ENCODE measurements around the gene PCDHGC3. TPM values are rescaled to one million over a fixed set of nuclear protein-coding genes. Genes with fewer than 3 reads are reported as not detected.
A peak's percentile ranks its signal among the peaks of the same experiment; 100 is the strongest.

The PCDHGC3 gene
- polyA plus RNA-seq, 4 donors, result 88.8 to 152 (median 118) TPM

DNA sequence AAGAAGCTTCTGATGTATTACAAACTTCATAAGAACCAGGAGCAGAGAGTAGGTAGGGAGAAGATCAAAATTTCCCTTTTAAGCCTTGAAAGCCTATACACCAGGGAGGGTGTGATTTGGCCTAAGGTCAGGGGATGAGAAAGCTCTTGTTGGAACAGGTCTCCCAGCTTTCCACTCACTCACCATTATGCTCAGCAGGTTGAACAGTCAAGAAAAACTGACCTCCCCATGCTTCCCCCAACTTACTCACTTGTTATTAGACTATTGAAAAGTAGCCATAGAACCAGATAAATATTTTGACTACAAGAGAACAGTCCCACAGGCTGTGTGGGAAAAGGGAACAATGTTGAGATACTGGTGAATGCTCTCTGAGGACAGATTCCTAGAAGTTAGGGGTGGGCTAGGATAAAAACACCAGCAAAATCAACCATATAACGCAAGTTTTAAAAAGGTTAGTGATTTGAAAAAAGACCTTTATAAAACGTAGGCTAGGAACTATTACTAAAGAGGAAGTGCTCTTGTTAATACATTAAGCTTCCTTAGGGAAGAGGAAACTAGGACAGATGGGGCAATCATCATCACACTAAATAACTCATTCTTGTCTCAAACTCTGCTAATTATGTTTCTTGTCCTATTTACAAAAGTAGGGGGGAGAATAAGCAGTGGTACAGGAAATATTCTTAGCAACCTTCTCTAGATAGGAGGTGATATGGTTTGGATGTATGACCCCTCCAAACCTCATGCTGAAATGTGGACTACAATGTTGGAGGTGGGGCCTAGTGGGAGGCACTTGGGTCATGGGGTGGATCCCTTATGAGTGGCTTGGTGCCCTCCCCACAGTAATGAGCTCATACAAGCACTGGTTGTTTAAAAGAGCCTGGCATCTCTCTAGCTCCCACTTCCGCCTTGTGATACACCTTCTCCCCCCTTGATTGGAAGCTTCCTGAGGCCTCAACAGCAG is 44.1 kb downstream of the PCDHGC3 start:
- no peak for DNase-seq (ENCODE audit: low read depth in 4 of 4, low spot score in 2 of 4)

DNA sequence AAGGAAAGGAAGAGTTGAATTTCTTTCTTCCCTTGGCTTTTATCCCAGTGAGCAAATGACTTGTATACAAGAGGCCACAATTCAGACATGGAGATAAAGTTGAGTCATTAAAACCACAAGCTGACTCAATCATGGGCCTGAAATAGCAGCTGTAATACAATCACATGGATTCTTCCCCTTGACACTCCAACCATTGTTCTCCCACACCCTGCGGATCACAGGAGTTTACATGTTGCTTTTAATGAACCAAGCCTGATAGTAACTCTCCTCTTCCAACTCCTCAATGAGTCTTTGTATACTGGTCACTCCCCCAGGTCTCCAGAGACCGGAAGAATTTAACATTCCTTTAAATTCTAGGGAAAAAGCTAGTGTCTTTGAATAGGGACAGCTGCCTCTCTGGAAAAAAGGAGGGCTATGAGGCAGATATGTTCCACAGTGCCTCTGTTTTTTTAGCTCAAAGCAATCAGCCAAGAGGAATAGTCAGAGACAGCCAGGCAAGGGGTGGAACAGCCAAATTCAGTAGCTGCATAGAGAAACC is 45.5 kb downstream of the PCDHGC3 start:
- peak in 2 of 4 donors; percentile 69 to 74 for DNase-seq (ENCODE audit: low read depth in 4 of 4, low spot score in 2 of 4)

DNA sequence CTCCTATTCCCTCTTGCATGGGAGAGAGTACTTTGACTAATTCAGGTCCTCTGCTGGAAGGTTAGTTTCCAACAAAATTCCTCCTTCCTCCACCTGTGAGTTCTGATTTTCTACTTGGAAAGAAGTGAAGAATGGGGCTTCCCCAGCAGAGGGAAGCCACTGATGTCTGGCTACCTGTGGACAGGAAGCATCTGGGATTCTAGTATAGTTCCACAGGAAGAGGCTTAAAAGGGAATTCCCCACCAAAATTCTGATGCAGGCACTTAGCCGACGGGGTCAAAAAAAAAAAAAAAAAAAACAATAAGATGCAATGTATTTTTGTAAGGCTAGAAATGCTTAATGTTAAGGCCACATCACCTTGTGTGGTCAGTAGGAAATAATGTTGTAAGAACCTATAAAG is 46.5 kb downstream of the PCDHGC3 start:
- no peak for DNase-seq (ENCODE audit: low read depth in 4 of 4, low spot score in 2 of 4)

DNA sequence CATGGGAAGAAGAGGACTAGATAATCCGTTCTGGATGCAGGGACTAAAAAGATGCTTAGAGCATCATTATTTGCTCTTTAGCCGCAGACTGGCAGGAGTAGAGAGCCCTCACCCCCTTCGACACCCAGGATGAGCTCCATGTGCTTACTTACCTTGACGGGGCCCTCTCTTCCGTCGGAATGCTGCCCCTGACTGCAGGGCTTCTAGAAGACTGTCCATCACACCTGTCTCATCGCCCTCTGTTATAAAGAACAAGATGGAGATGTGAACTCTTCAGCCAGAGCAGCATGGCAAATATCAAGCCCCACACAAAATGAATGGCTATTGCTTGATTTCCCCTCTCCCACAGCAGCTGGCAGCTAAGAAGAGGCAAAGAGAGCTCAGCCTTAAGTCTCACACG is 48.2 kb downstream of the PCDHGC3 start:
- DNase-seq (ENCODE audit: low read depth in 4 of 4, low spot score in 2 of 4), result no peak

DNA sequence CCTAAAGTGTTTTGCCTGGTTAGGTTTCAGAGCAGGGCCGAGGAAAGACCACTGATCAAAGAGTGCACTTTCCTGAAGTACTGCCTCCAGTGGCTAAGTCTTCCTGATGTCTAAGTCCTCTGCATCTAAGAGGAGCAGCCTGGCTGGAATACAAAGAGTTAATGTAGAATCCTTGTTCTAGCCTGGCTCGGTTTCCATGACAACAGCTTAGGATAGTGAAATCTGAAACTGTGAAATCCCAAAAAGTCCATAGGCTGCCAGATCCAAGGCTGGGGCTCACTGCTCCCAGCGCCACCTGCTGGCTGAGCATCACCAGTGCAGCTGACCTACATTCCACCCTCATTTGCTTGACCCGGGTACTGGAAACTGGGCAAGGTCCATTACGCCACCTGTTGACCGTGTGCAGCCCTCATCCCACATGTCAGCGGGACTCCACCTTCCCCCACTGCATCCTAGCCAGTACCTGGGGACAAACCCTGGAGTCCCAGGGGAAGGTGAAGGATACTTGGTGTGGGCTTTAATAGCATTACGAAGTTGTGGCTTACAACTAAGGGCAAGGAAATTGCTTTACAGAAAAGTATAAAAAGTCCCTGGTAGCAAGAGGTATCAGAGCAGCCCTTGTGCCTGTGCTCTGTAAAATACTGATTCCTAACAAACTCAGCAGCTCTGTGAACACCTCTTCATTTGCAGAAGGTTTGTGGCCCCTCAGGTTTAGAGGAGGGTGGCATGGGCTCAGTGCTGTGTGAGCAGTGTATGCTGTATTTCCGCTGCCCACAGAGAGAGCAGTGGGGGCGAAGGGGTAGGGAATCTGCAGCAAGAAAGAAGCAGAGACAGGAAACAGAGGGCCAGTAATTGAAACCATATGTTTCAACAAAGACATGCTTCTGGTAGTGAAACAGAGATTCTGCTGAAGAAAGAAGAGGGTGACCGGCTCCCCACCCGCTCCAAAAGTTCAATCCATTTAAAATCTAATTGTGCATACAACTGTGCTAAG is 49.1 kb downstream of the PCDHGC3 start:
- DNase-seq (ENCODE audit: low read depth in 4 of 4, low spot score in 2 of 4), result peak; percentile 95 to 96 (median 95)

DNA sequence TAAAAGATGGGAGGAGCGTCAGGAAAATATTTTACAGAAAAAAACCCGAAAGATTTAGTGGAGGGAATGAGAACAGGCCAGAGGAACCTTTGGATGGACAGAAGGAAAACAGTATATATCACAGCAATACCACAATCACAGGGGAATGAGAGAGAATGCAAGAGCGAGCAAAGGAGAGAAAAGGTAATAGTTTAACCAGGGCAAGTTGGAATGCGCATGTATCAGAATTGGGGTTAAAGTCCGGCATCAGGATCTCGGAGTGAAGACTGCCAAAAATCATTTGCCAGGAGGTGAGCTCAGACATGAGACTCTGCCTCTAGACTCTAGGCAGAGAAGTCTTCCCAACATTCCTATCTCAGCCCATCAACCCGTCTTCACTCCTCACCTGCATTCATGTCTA is 49.9 kb downstream of the PCDHGC3 start:
- no peak for DNase-seq (ENCODE audit: low read depth in 4 of 4, low spot score in 2 of 4)

DNA sequence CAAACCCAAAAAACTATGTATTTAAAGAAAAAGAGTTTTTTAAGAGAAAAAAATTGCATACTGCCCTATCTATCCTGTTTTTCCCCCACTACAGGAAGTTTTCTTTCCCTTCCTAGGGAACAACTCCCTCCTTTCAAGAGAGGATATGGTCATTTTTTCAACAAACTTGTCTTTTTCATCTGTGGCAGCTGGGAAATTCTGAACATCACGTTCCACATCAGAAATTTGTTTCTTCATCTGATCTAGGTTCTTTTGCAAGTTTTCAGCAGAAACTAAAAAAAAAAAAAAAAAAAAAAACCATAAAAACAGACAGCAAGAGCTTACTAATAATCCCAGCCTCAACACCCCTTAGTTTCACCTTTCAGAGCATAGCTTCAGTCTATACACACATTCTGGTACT is 51.7 kb downstream of the PCDHGC3 start:
- DNase-seq (ENCODE audit: low read depth in 4 of 4, low spot score in 2 of 4), result no peak

Other genes starting within 250 kb of the PCDHGC3 start
- 10 to 100 TPM; 11.1 to 16.0 (median 15.0) TPM for gene PCDHB15, start 230.6 kb upstream of the PCDHGC3 start, polyA plus RNA-seq (ENCODE audit: insufficient read length in 4 of 4)
- gene SLC25A2, start 171.9 kb upstream of the PCDHGC3 start, polyA plus RNA-seq (ENCODE audit: insufficient read length in 4 of 4), result under 1 TPM in 1 of 4 donors, not detected in 3; 0.14 TPM
- 100 to 1,000 TPM; 135 to 190 (median 151) TPM for gene TAF7, start 155.2 kb upstream of the PCDHGC3 start, polyA plus RNA-seq (ENCODE audit: insufficient read length in 4 of 4)
- 1 to 10 TPM in 3 of 4 donors, under 1 TPM in 1; 0.93 to 1.0 (median 1.0) TPM for gene PCDHGA1, start 145.5 kb upstream of the PCDHGC3 start, polyA plus RNA-seq (ENCODE audit: insufficient read length in 4 of 4)
- 1 to 10 TPM; 4.8 to 8.4 (median 7.6) TPM for gene PCDHGA2, start 137.2 kb upstream of the PCDHGC3 start, polyA plus RNA-seq (ENCODE audit: insufficient read length in 4 of 4)
- gene PCDHGA3, start 132.1 kb upstream of the PCDHGC3 start, polyA plus RNA-seq (ENCODE audit: insufficient read length in 4 of 4), result 1 to 10 TPM; 1.6 to 4.1 (median 3.0) TPM
- 1 to 10 TPM; 1.6 to 2.2 (median 1.8) TPM for gene PCDHGB1, start 125.9 kb upstream of the PCDHGC3 start, polyA plus RNA-seq (ENCODE audit: insufficient read length in 4 of 4)
- 1 to 10 TPM; 2.1 to 3.0 (median 2.5) TPM for gene PCDHGA4, start 120.9 kb upstream of the PCDHGC3 start, polyA plus RNA-seq (ENCODE audit: insufficient read length in 4 of 4)
- gene PCDHGB2, start 116.0 kb upstream of the PCDHGC3 start, polyA plus RNA-seq (ENCODE audit: insufficient read length in 4 of 4), result 1 to 10 TPM; 3.2 to 4.9 (median 3.8) TPM
- gene PCDHGA5, start 111.8 kb upstream of the PCDHGC3 start, polyA plus RNA-seq (ENCODE audit: insufficient read length in 4 of 4), result 1 to 10 TPM; 2.5 to 3.0 (median 2.8) TPM
- gene PCDHGB3, start 105.7 kb upstream of the PCDHGC3 start, polyA plus RNA-seq (ENCODE audit: insufficient read length in 4 of 4), result 1 to 10 TPM; 1.9 to 2.9 (median 2.2) TPM
- gene PCDHGA6, start 102.1 kb upstream of the PCDHGC3 start, polyA plus RNA-seq (ENCODE audit: insufficient read length in 4 of 4), result 1 to 10 TPM; 5.7 to 8.9 (median 7.1) TPM
- 1 to 10 TPM; 2.0 to 2.6 (median 2.3) TPM for gene PCDHGA7, start 93.2 kb upstream of the PCDHGC3 start, polyA plus RNA-seq (ENCODE audit: insufficient read length in 4 of 4)
- gene PCDHGB4, start 88.3 kb upstream of the PCDHGC3 start, polyA plus RNA-seq (ENCODE audit: insufficient read length in 4 of 4), result 1 to 10 TPM; 4.4 to 6.1 (median 5.8) TPM
- gene PCDHGA8, start 83.3 kb upstream of the PCDHGC3 start, polyA plus RNA-seq (ENCODE audit: insufficient read length in 4 of 4), result under 1 TPM; 0.46 to 0.55 (median 0.51) TPM
- gene PCDHGB5, start 78.0 kb upstream of the PCDHGC3 start, polyA plus RNA-seq (ENCODE audit: insufficient read length in 4 of 4), result 10 to 100 TPM in 2 of 4 donors, 1 to 10 TPM in 2; 8.8 to 10.6 (median 10.0) TPM
- gene PCDHGA9, start 73.2 kb upstream of the PCDHGC3 start, polyA plus RNA-seq (ENCODE audit: insufficient read length in 4 of 4), result 1 to 10 TPM; 5.0 to 6.4 (median 5.3) TPM
- gene PCDHGB6, start 67.9 kb upstream of the PCDHGC3 start, polyA plus RNA-seq (ENCODE audit: insufficient read length in 4 of 4), result 1 to 10 TPM; 6.3 to 7.9 (median 7.4) TPM
- gene PCDHGA10, start 63.0 kb upstream of the PCDHGC3 start, polyA plus RNA-seq (ENCODE audit: insufficient read length in 4 of 4), result 1 to 10 TPM; 3.1 to 3.8 (median 3.6) TPM
- gene PCDHGB7, start 58.3 kb upstream of the PCDHGC3 start, polyA plus RNA-seq (ENCODE audit: insufficient read length in 4 of 4), result 10 to 100 TPM; 14.0 to 17.5 (median 14.3) TPM
- 1 to 10 TPM; 4.6 to 5.6 (median 5.1) TPM for gene PCDHGA11, start 54.9 kb upstream of the PCDHGC3 start, polyA plus RNA-seq (ENCODE audit: insufficient read length in 4 of 4)
- gene PCDHGA12, start 45.5 kb upstream of the PCDHGC3 start, polyA plus RNA-seq (ENCODE audit: insufficient read length in 4 of 4), result 1 to 10 TPM; 1.1 to 2.4 (median 1.5) TPM
- gene PCDHGC4, start 9.1 kb downstream of the PCDHGC3 start, polyA plus RNA-seq (ENCODE audit: insufficient read length in 4 of 4), result 1 to 10 TPM; 2.8 to 4.1 (median 3.0) TPM
- 1 to 10 TPM in 1 of 4 donors, under 1 TPM in 3; 0.22 to 1.1 (median 0.55) TPM for gene PCDHGC5, start 13.1 kb downstream of the PCDHGC3 start, polyA plus RNA-seq (ENCODE audit: insufficient read length in 4 of 4)
- 10 to 100 TPM; 63.1 to 75.5 (median 68.4) TPM for gene DIAPH1, start 143.0 kb downstream of the PCDHGC3 start, polyA plus RNA-seq (ENCODE audit: insufficient read length in 4 of 4)
- gene HDAC3, start 160.9 kb downstream of the PCDHGC3 start, polyA plus RNA-seq (ENCODE audit: insufficient read length in 4 of 4), result 100 to 1,000 TPM in 2 of 4 donors, 10 to 100 TPM in 2; 82.6 to 125 (median 106) TPM
- 1 to 10 TPM in 2 of 4 donors, under 1 TPM in 2; 0.55 to 2.0 (median 1.2) TPM for gene RELL2, start 161.0 kb downstream of the PCDHGC3 start, polyA plus RNA-seq (ENCODE audit: insufficient read length in 4 of 4)
- 10 to 100 TPM in 3 of 4 donors, 1 to 10 TPM in 1; 9.5 to 20.2 (median 14.6) TPM for gene FCHSD1, start 175.5 kb downstream of the PCDHGC3 start, polyA plus RNA-seq (ENCODE audit: insufficient read length in 4 of 4)
- 10 to 100 TPM; 17.6 to 25.9 (median 21.6) TPM for gene ARAP3, start 206.3 kb downstream of the PCDHGC3 start, polyA plus RNA-seq (ENCODE audit: insufficient read length in 4 of 4)